ENCODE results near the gene ZPBP.

- TF ChIP-seq CTCF (IDR thresholded peaks at IDR 0.05) (no peak), POLR2A (IDR thresholded peaks at IDR 0.05) (no peak)
Measured at GRCh38 chr7:49974035-49974434, 119.0 kb downstream of the ZPBP start.
